Ishikawa (cell line): ENCODE results near the gene IL17REL.
A peak's percentile ranks its signal among the peaks of the same experiment; 100 is the strongest.

ENCODE experiments used
- CEBPB ChIP-seq: IDR thresholded peaks from 2 replicates; pipeline ENCODE4 v1.6.1; 2012
- CREB1 ChIP-seq: IDR thresholded peaks from 2 replicates; pipeline ENCODE4 v1.6.1; 2012; ENCODE audit warnings: low read depth
- EGR1 ChIP-seq: IDR thresholded peaks from 2 replicates; pipeline ENCODE4 v1.6.1; 2012
- EP300 ChIP-seq: IDR thresholded peaks from 2 replicates; pipeline ENCODE4 v1.6.1; 2012; ENCODE audit warnings: borderline replicate concordance
- FOXM1 ChIP-seq: IDR thresholded peaks from 2 replicates; pipeline ENCODE4 v1.6.1; 2012; ENCODE audit warnings: low read depth, borderline replicate concordance
- MAX ChIP-seq: IDR thresholded peaks from 2 replicates; pipeline ENCODE4 v1.6.1; 2012
- NFIC ChIP-seq: IDR thresholded peaks from 2 replicates; pipeline ENCODE4 v1.6.1; 2012
- RAD21 ChIP-seq: IDR thresholded peaks from 2 replicates; pipeline ENCODE4 v1.6.1; 2012; ENCODE audit warnings: low read depth
- REST ChIP-seq: IDR thresholded peaks from 2 replicates; pipeline ENCODE4 v1.6.1; 2012; ENCODE audit warnings: low read depth, mild to moderate bottlenecking
- TAF1 ChIP-seq: IDR thresholded peaks from 2 replicates; pipeline ENCODE4 v1.6.1; 2012; ENCODE audit warnings: low read depth, mild to moderate bottlenecking
- TCF12 ChIP-seq: IDR thresholded peaks from 2 replicates; pipeline ENCODE4 v1.6.1; 2012; ENCODE audit warnings: low read depth
- TEAD4 ChIP-seq: IDR thresholded peaks from 2 replicates; pipeline ENCODE4 v1.6.1; 2012
- USF1 ChIP-seq: IDR thresholded peaks from 2 replicates; pipeline ENCODE4 v1.6.1; 2012
- YY1 ChIP-seq: IDR thresholded peaks from 2 replicates; pipeline ENCODE4 v1.6.1; 2012; ENCODE audit warnings: low read depth
- ZBTB7A ChIP-seq: IDR thresholded peaks from 2 replicates; pipeline ENCODE4 v1.6.1; 2012; ENCODE audit warnings: low read depth

The IL17REL gene

GRCh38 chr22:49999946-50000586 is 12.5 kb downstream of the IL17REL start:
- TF ChIP-seq ZBTB7A (peak; percentile 43; the same call in 1 of the 2 replicates), FOXM1 (no peak)

- TF ChIP-seq ZBTB7A (peak; percentile 52; the same call in 1 of the 2 replicates), CEBPB (no peak), FOXM1 (no peak)
These were observed 13.3 kb downstream of the IL17REL start for GRCh38 chr22:49999063-49999945.

- TF ChIP-seq TAF1 (no peak), YY1 (no peak), NFIC (no peak), RAD21 (no peak), CREB1 (no peak), FOXM1 (no peak), EGR1 (no peak), MAX (no peak), TCF12 (no peak), TEAD4 (no peak), EP300 (no peak), USF1 (no peak), ZBTB7A (no peak), CEBPB (no peak), REST (no peak)
These were observed 13.9 kb downstream of the IL17REL start for GRCh38 chr22:49998718-49999062.

- no peak for TF ChIP-seq TCF12
- no peak for TF ChIP-seq MAX
- TF ChIP-seq TEAD4 = no peak
- no peak for TF ChIP-seq TAF1
- no peak for TF ChIP-seq RAD21
- TF ChIP-seq NFIC = no peak
- TF ChIP-seq REST = no peak
- TF ChIP-seq EGR1 = no peak
- no peak for TF ChIP-seq ZBTB7A
- TF ChIP-seq USF1 = no peak
- no peak for TF ChIP-seq CREB1
- no peak for TF ChIP-seq EP300
- no peak for TF ChIP-seq YY1
- TF ChIP-seq CEBPB = no peak
- no peak for TF ChIP-seq FOXM1
These were observed 14.4 kb downstream of the IL17REL start for GRCh38 chr22:49997932-49998717.

- TF ChIP-seq REST (no peak), USF1 (no peak), TEAD4 (no peak), CEBPB (no peak), TCF12 (no peak), ZBTB7A (no peak), RAD21 (no peak), TAF1 (no peak), EP300 (no peak), FOXM1 (no peak), MAX (no peak), CREB1 (no peak), YY1 (no peak), EGR1 (no peak), NFIC (no peak)
These were observed 15.3 kb downstream of the IL17REL start for GRCh38 chr22:49997251-49997599.
